22Rv1 (cell line): Measurements from ENCODE around the gene F2.

ENCODE experiments used
- ZFX ChIP-seq: fragments of 450-650 bp; IDR thresholded peaks from 2 replicates; pipeline ENCODE4 v1.6.1; 2017; ENCODE audit warnings: antibody characterized with exemption, borderline replicate concordance
- TF ChIP-seq, protein P1 (sequence below): fragments of 450-650 bp; IDR thresholded peaks from 2 replicates; pipeline ENCODE4 v1.5.1; 2017; ENCODE audit warnings: mild to moderate bottlenecking

DNA sequence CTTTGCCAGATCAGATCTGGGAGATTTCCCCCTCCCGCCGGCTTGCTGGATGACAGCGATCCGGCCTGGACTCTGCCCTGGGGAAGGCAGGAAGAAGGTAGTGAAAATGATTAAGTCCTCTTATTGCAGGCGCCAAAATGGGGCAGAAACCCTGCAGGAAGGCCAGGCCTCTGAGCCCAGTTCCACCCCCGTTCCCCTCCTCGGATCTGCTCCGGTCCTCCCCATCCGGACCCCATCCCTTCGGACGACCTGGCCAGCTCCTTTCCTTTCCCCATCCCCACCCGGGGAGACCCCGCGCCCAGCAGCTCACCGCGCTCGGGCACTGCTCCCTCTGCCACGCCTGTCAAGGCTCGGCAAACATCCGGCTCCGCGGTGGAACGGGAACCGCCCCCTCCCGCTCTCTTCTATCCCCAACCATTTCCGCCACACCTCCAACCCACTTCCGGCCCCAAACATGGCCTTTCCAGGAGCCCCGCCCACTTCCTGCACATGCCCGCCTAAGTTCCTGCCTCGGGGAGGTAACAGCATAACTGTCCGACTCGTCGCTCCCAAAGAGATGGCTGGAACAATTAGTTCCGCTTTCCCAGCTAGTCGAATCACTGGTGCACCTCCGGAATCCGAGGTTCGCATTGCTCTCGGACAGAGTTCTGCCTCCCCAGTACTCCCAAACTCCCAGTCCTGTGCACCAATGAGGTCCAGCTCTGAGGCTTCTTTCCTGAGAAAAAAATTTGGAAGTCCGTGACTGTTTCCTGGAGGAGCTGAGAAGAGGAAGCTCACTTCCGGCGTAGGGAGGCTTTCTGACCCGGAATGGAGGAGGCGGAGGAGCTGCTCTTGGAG is 18.6 kb upstream of the F2 start, which contains the start of the genes ARHGAP1 and ZNF408:
- TF ChIP-seq, protein P1, sequence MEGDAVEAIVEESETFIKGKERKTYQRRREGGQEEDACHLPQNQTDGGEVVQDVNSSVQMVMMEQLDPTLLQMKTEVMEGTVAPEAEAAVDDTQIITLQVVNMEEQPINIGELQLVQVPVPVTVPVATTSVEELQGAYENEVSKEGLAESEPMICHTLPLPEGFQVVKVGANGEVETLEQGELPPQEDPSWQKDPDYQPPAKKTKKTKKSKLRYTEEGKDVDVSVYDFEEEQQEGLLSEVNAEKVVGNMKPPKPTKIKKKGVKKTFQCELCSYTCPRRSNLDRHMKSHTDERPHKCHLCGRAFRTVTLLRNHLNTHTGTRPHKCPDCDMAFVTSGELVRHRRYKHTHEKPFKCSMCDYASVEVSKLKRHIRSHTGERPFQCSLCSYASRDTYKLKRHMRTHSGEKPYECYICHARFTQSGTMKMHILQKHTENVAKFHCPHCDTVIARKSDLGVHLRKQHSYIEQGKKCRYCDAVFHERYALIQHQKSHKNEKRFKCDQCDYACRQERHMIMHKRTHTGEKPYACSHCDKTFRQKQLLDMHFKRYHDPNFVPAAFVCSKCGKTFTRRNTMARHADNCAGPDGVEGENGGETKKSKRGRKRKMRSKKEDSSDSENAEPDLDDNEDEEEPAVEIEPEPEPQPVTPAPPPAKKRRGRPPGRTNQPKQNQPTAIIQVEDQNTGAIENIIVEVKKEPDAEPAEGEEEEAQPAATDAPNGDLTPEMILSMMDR, result no peak
- TF ChIP-seq ZFX, result no peak
